Measurements from ENCODE around the gene BOLA2.
"Not testable (repeated sequence)": the region's sequence is repeated elsewhere in the genome, so short reads cannot be mapped to it uniquely, and the experiment has no call there.

The BOLA2 gene

GRCh38 chr16:29454269-29454668 lies at the start of gene BOLA2, which contains the start of gene SLX1B:
Gene BOLA2, minus strand, starts transcription at chr16:29454351. Its CDS starts 98 bp downstream, at chr16:29454253.
Gene SLX1B, plus strand, starts transcription at chr16:29454533.
- H3K27ac ChIP-seq: not testable (repeated sequence)

- H3K27ac ChIP-seq: not testable (repeated sequence)
These were observed 28.1 kb upstream of the BOLA2 start for GRCh38 chr16:29482276-29482675.

GRCh38 chr16:29472065-29472464 lies 17.9 kb upstream of the BOLA2 start:
- not testable (repeated sequence) for H3K27ac ChIP-seq

- H3K27ac ChIP-seq: not testable (repeated sequence)
These were observed 15.5 kb upstream of the BOLA2 start for GRCh38 chr16:29469660-29470059.

GRCh38 chr16:29467654-29468366 lies 13.7 kb upstream of the BOLA2 start:
- not testable (repeated sequence) for H3K27ac ChIP-seq

- not testable (repeated sequence) for H3K27ac ChIP-seq
These were observed 12.8 kb upstream of the BOLA2 start for GRCh38 chr16:29466904-29467303.

- H3K27ac ChIP-seq: not testable (repeated sequence)
These were observed 12.1 kb upstream of the BOLA2 start for GRCh38 chr16:29465985-29466824.

GRCh38 chr16:29460647-29461030 lies 6.5 kb upstream of the BOLA2 start:
- not testable (repeated sequence) for H3K27ac ChIP-seq

- H3K27ac ChIP-seq: not testable (repeated sequence)
These were observed 5.8 kb upstream of the BOLA2 start, which contains the start of gene SULT1A4 for GRCh38 chr16:29459706-29460646. Gene SULT1A4, plus strand, starts transcription at chr16:29459913. Its CDS starts 1,473 bp downstream, at chr16:29461386.

- H3K27ac ChIP-seq: not testable (repeated sequence)
These were observed 3.5 kb upstream of the BOLA2 start for GRCh38 chr16:29457660-29458059.

- not testable (repeated sequence) for H3K27ac ChIP-seq
These were observed 677 bp upstream of the BOLA2 start for GRCh38 chr16:29454828-29455227.

GRCh38 chr16:29453754-29454153 lies 397 bp downstream of the BOLA2 start:
- not testable (repeated sequence) for H3K27ac ChIP-seq

GRCh38 chr16:29425390-29425789 lies 28.8 kb downstream of the BOLA2 start:
- H3K27ac ChIP-seq: not testable (repeated sequence)

- H3K27ac ChIP-seq: not testable (repeated sequence)
These were observed 30.6 kb downstream of the BOLA2 start for GRCh38 chr16:29423587-29423986.

- not testable (repeated sequence) for H3K27ac ChIP-seq
These were observed 48.9 kb downstream of the BOLA2 start for GRCh38 chr16:29405249-29405648.

Data from C4-2B (cell line).